ENCODE data around the gene EIF3F. TPM values are rescaled to one million over a fixed set of nuclear protein-coding genes. Genes with fewer than 3 reads are reported as not detected.

The EIF3F gene
- total and polyA plus RNA-seq, 8 donors = 106 to 201 (median 175) TPM

- Histone ChIP-seq H3K9me3 (no peaks in the 10 kb centered on the region), H3K27me3 (no peaks in the 10 kb centered on the region), H3K4me3 (no peak overlapping the region), H3K36me3 (no peaks in the 10 kb centered on the region), H3K27ac (no peak overlapping the region), H3K4me1 (peaks cover 0 to 3% (median 0%) of the 10 kb centered on the region in 3 donors)
- WGBS, 2 donors = 80 to 100% methylated on average over 1 of the region's 1 CpG
- DNase-seq (no peak), FAIRE-seq (no peak), ATAC-seq (no peak)
- TF ChIP-seq CTCF (IDR thresholded peaks at IDR 0.05) = no peak
- intact Hi-C loops (cut with DNase I) = no loop called here
Observed at GRCh38 chr11:7967097-7967496, 20.0 kb upstream of the EIF3F start.

GRCh38 chr11:7967826-7968225 is 19.3 kb upstream of the EIF3F start:
- ATAC-seq = no peak
- Histone ChIP-seq H3K4me1 (peaks cover 0 to 3% (median 0%) of the 10 kb centered on the region in 3 donors), H3K4me3 (no peak overlapping the region), H3K27me3 (no peaks in the 10 kb centered on the region), H3K27ac (no peak overlapping the region), H3K9me3 (no peaks in the 10 kb centered on the region), H3K36me3 (no peaks in the 10 kb centered on the region)
- no peak for FAIRE-seq
- no peak for DNase-seq
- intact Hi-C loops (cut with DNase I) = no loop called here
- TF ChIP-seq CTCF (IDR thresholded peaks at IDR 0.05) = no peak

- intact Hi-C loops (cut with DNase I) = no loop called here
- peaks cover 0 to 3% (median 0%) of the 10 kb centered on the region in 3 donors for H3K4me1 ChIP-seq
- ATAC-seq = no peak
- no peaks in the 10 kb centered on the region for H3K27me3 ChIP-seq
- no peak for TF ChIP-seq CTCF (IDR thresholded peaks at IDR 0.05)
- H3K27ac ChIP-seq = no peak overlapping the region
- FAIRE-seq = no peak
- no peaks in the 10 kb centered on the region for H3K36me3 ChIP-seq
- no peak for DNase-seq
- 42 to 56% methylated on average over 2 of the region's 2 CpGs for WGBS, 2 donors
- H3K9me3 ChIP-seq = no peaks in the 10 kb centered on the region
- no peak overlapping the region for H3K4me3 ChIP-seq
Observed at GRCh38 chr11:7968686-7969085, 18.5 kb upstream of the EIF3F start.

- ATAC-seq = no peak
- 73 to 81% methylated on average over 3 of the region's 3 CpGs for WGBS, 2 donors
Observed at GRCh38 chr11:7969756-7970646, 17.1 kb upstream of the EIF3F start.

More at GRCh38 chr11:7969756-7970646, 17.1 kb upstream of the EIF3F start:
- no peaks in the 10 kb centered on the region for H3K9me3 ChIP-seq
- no peaks in the 10 kb centered on the region for H3K36me3 ChIP-seq
- H3K27ac ChIP-seq = no peak overlapping the region
- H3K4me1 ChIP-seq = no peaks in the 10 kb centered on the region
- FAIRE-seq (no peak), DNase-seq (no peak)
- no peak for TF ChIP-seq CTCF (IDR thresholded peaks at IDR 0.05)
- intact Hi-C loops (cut with DNase I) = no loop called here
- H3K4me3 ChIP-seq = no peak overlapping the region
- H3K27me3 ChIP-seq = no peaks in the 10 kb centered on the region
